ENCODE results near the gene ARTN.

ARTN gene

DNA sequence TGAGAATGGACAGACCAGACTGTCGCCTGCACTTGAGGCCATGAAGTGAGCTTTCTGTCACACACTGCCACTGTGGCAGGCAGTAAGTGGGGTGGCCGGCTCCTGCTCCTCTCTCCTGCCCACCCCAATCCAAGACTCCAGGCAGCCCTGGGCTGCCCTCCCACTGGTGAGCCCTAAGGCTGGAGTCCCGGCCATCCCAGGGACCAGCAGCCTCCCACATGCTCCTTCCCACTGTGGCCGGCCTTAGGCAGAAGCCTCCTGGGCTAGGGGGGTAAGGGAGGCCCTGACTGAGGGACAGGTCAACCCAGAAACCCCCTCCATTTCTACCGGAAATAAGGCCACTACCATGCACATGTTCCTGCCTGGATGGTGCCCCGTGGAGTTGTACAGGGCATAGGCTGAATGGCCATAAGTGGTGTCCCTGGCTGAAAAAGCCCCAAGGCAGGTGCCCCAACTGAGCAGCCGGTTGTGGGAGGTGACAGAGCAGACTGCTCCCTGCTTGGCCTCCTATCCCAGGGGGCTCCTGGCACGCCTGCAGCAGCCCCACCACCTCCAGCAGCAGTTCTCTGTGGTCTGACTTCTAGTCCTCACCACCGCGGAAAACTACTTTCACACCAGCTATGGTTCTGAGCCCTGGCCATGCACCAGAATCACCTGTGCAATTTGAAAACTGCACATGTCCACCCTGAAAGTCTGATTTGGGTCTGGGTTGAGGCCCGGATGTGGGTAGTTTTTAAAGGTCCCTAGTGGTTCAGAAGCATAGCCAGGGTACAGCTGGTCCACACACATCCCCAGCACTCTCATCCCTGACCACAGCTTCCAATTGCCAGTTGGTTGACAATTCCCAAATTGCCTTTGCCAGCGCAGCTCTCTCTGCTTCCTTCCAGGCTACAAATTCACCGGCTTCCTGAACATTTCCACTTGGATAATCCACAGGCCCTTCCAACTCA is 1.6 kb upstream of the ARTN start:
- TF ChIP-seq, protein P1, sequence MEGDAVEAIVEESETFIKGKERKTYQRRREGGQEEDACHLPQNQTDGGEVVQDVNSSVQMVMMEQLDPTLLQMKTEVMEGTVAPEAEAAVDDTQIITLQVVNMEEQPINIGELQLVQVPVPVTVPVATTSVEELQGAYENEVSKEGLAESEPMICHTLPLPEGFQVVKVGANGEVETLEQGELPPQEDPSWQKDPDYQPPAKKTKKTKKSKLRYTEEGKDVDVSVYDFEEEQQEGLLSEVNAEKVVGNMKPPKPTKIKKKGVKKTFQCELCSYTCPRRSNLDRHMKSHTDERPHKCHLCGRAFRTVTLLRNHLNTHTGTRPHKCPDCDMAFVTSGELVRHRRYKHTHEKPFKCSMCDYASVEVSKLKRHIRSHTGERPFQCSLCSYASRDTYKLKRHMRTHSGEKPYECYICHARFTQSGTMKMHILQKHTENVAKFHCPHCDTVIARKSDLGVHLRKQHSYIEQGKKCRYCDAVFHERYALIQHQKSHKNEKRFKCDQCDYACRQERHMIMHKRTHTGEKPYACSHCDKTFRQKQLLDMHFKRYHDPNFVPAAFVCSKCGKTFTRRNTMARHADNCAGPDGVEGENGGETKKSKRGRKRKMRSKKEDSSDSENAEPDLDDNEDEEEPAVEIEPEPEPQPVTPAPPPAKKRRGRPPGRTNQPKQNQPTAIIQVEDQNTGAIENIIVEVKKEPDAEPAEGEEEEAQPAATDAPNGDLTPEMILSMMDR (IDR thresholded peaks at IDR 0.05; ENCODE audit: control extremely low read depth, extremely low read depth, low read depth, missing control alignments) = no peak
- ChIA-PET CTCF (interaction anchor here (1.1 to 10.1 kb wide), 7 partner anchors 7 to 411 kb away, joined by 3 to 526 read pairs (median 30); partner anchors contain the start of gene IPO13), POLR2A (no interaction called here)
- DNase-seq (ENCODE audit: extremely low spot score) = no peak

DNA sequence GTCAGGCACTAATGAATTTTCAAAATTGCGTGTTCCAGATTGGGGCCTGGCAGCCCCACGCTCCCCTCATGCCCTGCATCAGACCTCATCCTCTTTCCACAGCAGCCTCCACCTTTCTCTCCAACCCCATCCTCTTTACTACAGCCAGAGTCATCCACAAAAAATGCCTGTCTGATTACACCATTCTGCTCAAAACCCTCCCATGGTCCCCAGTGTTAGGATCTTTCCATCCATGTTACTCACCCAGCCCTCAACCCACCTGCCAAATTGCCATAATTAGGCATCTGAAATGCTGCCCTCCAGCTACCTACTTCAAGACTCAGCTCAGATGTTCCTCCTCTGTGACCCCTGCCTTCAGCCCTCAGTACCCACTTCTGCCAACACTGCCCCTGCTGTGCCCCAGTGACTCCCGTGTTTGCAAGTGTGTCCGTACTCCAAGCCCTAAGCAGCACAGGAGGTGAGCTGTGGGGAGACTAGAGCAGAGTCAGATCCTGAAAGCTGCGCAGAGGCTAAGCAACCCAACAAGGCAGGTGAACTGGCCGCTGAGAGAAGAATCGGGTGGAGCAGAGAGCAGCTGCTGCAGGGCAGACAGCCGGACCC is 715 bp upstream of the ARTN start:
- ChIA-PET POLR2A (no interaction called here), CTCF (interaction anchor here (1.1 to 10.1 kb wide), 17 partner anchors 8 to 639 kb away, joined by 3 to 526 read pairs (median 26); partner anchors contain the start of genes DPH2 and IPO13)
- TF ChIP-seq, protein P1 (IDR thresholded peaks at IDR 0.05; ENCODE audit: control extremely low read depth, extremely low read depth, low read depth, missing control alignments) = no peak
- no peak for DNase-seq (ENCODE audit: extremely low spot score)

DNA sequence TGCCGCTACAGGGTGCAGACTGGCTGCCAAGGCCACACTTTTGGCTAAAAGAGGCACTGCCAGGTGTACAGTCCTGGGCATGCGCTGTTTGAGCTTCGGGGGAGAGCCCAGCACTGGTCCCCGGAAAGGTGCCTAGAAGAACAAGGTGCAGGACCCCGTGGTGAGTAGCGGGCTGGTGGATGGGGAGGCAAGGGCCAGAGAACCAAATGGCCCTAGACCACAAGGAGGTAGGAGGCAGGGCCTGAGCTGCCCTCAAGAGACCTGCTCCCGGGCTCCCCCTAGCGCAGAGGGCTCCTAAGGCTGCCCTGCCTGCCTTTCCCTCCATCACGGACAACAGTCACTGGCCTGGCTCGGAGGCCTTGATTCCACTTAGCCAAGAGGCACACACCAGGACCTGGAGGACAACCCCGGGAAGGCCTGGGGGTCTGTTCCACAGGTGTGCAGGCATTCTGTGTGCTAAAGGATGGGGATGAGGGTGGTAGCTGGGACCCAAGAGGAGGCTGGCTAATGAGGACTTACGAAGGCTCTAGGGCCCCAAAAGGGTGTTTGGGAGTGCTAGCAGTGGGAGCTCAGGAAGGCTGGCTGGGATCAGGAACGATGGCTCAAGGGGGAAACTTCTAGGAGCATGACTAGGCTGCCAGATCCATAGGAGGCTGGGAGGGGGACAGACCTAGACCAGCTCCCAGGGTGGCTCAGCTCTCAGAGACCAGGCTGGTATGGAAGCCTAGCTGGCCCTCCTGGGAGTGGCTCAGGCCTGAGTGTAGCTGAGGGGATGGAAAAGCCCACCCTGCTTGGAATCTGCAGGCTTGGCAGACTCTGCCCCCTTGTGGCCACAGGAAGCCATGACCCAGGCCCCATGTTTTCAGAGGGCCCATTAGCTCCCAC is 742 bp downstream of the ARTN start:
- CTCF ChIA-PET = interaction anchor here (0.7 to 10.1 kb wide), 120 partner anchors 9 to 728 kb away, joined by 3 to 526 read pairs (median 6); partner anchors contain the start of genes ATP6V0B, CCDC24, DPH2 and HYI
- POLR2A ChIA-PET = interaction anchor here (0.7 to 2.0 kb wide), 4 partner anchors 169 to 284 kb away, joined by 3 to 7 read pairs (median 4); partner anchors contain the start of gene KDM4A
- TF ChIP-seq, protein P1 (IDR thresholded peaks at IDR 0.05; ENCODE audit: control extremely low read depth, extremely low read depth, low read depth, missing control alignments) = peak; percentile 92
- DNase-seq (ENCODE audit: extremely low spot score) = peak; percentile 90

DNA sequence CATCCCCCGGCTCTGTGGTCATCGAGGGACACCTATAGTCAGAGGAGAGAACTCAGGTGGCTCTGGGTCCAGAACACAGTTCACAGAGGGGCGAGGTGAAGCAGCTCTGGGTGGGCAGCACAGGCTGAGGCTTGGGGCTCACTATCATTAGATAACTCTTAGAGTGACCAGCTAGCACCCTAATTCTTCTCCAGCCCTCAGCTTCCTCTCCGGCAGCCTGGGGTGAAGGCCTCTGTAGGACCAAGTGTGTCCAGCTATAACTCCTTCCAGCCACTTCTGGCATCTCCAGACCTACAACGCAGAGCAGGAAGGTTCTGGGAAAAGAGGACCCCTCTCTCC is 1.4 kb downstream of the ARTN start:
- no peak for DNase-seq (ENCODE audit: extremely low spot score)
- ChIA-PET CTCF (interaction anchor here (0.7 to 10.1 kb wide), 112 partner anchors 10 to 716 kb away, joined by 3 to 526 read pairs (median 6); partner anchors contain the start of genes ATP6V0B, CCDC24, DPH2 and HYI), POLR2A (interaction anchor here (0.7 to 2.0 kb wide), 4 partner anchors 169 to 285 kb away, joined by 3 to 7 read pairs (median 4); partner anchors contain the start of gene KDM4A)

DNA sequence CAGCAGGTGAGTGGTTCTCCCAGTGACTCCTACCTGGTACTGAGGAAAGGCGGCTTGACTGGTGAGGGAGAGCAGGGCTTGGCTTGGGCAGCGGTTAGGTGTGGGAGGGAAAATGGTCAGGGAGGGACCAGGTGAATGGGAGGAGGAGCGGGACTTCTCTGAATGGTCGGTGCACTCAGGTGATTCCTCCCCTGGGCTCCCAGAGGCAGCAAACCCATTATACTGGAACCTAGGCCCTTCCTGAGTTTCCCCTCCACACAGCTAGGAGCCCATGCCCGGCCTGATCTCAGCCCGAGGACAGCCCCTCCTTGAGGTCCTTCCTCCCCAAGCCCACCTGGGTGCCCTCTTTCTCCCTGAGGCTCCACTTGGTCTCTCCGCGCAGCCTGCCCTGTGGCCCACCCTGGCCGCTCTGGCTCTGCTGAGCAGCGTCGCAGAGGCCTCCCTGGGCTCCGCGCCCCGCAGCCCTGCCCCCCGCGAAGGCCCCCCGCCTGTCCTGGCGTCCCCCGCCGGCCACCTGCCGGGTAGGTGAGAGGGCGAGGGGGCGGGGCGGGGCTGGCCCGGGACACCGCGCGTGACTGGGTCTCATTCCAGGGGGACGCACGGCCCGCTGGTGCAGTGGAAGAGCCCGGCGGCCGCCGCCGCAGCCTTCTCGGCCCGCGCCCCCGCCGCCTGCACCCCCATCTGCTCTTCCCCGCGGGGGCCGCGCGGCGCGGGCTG is 2.3 kb downstream of the ARTN start:
- POLR2A ChIA-PET = interaction anchor here (2.0 kb wide), 1 partner anchor 172 kb away, joined by 7 read pairs; no protein-coding TSS in a partner anchor
- CTCF ChIA-PET = interaction anchor here (1.0 to 10.1 kb wide), 56 partner anchors 11 to 709 kb away, joined by 3 to 526 read pairs (median 11); partner anchors contain the start of genes DPH2, IPO13, KDM4A and PTPRF
- DNase-seq (ENCODE audit: extremely low spot score) = no peak
- TF ChIP-seq, protein P1 (IDR thresholded peaks at IDR 0.05; ENCODE audit: control extremely low read depth, extremely low read depth, low read depth, missing control alignments) = no peak

More for the DNA sequence above, 1.4 kb downstream of the ARTN start:
- TF ChIP-seq, protein P1 (IDR thresholded peaks at IDR 0.05; ENCODE audit: control extremely low read depth, extremely low read depth, low read depth, missing control alignments) = no peak
